Gastrocnemius medialis (tissue), 4 donors: ENCODE data around the gene EMD.

Experiments used
- POLR2A ChIP-seq, 2 donors: fragments of 450-650 bp; IDR thresholded peaks; one replicate each; pipeline ENCODE4 v1.6.1; 2017; ENCODE audit warnings: antibody characterized with exemption in 2 of 2, mild to moderate bottlenecking in 2 of 2, moderate library complexity in 2 of 2
- TF ChIP-seq, protein P1 (sequence below), 5 experiments: fragments of 450-650 bp in 3 of 5; fragments of 200-600 bp in 2 of 5; sonication (generic) in 2 of 5; IDR thresholded peaks in 4 of 5; conservative IDR thresholded peaks in 1 of 5; 1 replicate in 4 of 5; 2 replicates in 1 of 5; pipeline ENCODE4 v1.5.1; 2016 to 2019; ENCODE audit warnings: antibody characterized with exemption in 5 of 5, mild to moderate bottlenecking in 3 of 5, moderate library complexity in 3 of 5

DNA sequence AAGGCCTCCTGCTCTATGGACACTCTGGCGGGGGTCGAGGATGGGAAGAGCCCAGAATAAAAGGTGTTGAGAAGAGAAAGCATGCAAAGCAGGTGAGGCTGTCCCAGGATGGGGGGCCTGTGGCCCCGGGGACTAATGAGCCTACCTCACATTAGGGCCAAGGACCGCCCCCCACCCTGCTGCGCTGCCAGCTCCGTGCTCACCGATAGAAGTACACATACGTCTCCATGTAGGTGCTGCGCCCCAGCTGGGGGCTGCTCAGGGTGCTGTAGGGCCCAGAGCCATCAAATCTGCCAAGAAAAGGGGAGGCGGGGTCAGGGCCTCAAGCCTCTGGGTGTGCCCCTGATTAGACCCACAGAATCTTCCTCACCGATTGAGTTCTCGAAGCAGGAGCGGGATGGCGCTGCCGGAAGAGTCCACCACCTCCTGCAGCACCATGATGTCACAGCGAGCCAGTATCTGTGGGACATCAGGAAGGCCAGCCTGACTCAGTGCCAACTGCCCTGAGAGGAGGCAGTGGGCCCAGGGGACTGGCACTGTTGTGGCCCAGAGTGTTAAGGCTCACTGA is 25.6 kb downstream of the EMD start:
- TF ChIP-seq, protein P1, sequence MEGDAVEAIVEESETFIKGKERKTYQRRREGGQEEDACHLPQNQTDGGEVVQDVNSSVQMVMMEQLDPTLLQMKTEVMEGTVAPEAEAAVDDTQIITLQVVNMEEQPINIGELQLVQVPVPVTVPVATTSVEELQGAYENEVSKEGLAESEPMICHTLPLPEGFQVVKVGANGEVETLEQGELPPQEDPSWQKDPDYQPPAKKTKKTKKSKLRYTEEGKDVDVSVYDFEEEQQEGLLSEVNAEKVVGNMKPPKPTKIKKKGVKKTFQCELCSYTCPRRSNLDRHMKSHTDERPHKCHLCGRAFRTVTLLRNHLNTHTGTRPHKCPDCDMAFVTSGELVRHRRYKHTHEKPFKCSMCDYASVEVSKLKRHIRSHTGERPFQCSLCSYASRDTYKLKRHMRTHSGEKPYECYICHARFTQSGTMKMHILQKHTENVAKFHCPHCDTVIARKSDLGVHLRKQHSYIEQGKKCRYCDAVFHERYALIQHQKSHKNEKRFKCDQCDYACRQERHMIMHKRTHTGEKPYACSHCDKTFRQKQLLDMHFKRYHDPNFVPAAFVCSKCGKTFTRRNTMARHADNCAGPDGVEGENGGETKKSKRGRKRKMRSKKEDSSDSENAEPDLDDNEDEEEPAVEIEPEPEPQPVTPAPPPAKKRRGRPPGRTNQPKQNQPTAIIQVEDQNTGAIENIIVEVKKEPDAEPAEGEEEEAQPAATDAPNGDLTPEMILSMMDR (IDR thresholded peaks at IDR 0.05 in 4 of 5, conservative IDR thresholded peaks at IDR 0.05 in 1 of 5) = no peak
- TF ChIP-seq POLR2A (IDR thresholded peaks at IDR 0.05) = no peak
